Measurements from ENCODE around the gene FUT4.

- no peak for TF ChIP-seq ZNF274 (IDR thresholded peaks at IDR 0.05; ENCODE audit: insufficient read depth, insufficient read length)
- no peak for TF ChIP-seq CTCF (IDR thresholded peaks at IDR 0.05 in 2 of 3, conservative IDR thresholded peaks at IDR 0.05 in 1 of 3; ENCODE audit: control insufficient read depth in 2 of 3, extremely low read depth in 1 of 3, insufficient read depth in 1 of 3, low read depth in 3 of 3, low read length in 3 of 3)
- no peak for TF ChIP-seq SRF (IDR thresholded peaks at IDR 0.05; ENCODE audit: low read depth in 2 of 2, low read length in 2 of 2)
- TF ChIP-seq POLR2A (IDR thresholded peaks at IDR 0.05; ENCODE audit: low read depth, low read length) = no peak
- TF ChIP-seq SMARCA5 (IDR thresholded peaks at IDR 0.05) = no peak
- TF ChIP-seq HDAC2 (IDR thresholded peaks at IDR 0.05) = no peak
- no peak for TF ChIP-seq EZH2 (IDR thresholded peaks at IDR 0.05; ENCODE audit: borderline replicate concordance, control insufficient read depth, low read depth, low read length)
Measured at GRCh38 chr11:94533696-94534630, 9.8 kb upstream of the FUT4 start.
